HepG2 (cell line): Measurements from ENCODE around the gene GALNT11. TPM values are rescaled to one million over a fixed set of nuclear protein-coding genes. Genes with fewer than 3 reads are reported as not detected.
A peak's percentile ranks its signal among the peaks of the same experiment; 100 is the strongest.
"Not testable (repeated sequence)": the region's sequence is repeated elsewhere in the genome, so short reads cannot be mapped to it uniquely, and the experiment has no call there.

Experiments
- ATAC-seq: fragments of 200-7000 bp; cut with Tn5 transposase; 3 replicates; pipeline ENCODE4 v1.9.1; 2020; ENCODE audit warnings: mild to moderate bottlenecking, moderate library complexity
- BruUV-seq: library from RNA; stranded (reverse); fragments of 400-500 nt; replicated peaks from 2 replicates; lab custom pipeline; 2021; lab: Mats Ljungman, UMichigan
- CTCF ChIA-PET: fragments of 300-600 bp; formaldehyde crosslinking; extraction: SDS; loops from one replicate; lab custom pipeline; 2021; ENCODE audit warnings: low total read pairs, inconsistent platforms, low intra/inter-chr PET ratio; lab: Yijun Ruan, JAX
- POLR2A ChIA-PET: fragments of 350-600 bp; sonication (Branson Sonifier 250); formaldehyde crosslinking; loops from one replicate; lab custom pipeline; 2020; ENCODE audit warnings: antibody characterized with exemption, inconsistent platforms; lab: Yijun Ruan, JAX
- DNase-seq: peaks from one replicate; pipeline ENCODE4 v3.0.0-alpha.2; 2015; ENCODE audit warnings: low spot score
- FAIRE-seq: peaks from 3 replicates; lab custom pipeline; 2011; peaks lifted over from hg19 to GRCh38; lab: Jason Lieb, UNC
- H2AFZ ChIP-seq: one replicate; pipeline ENCODE4 v1.6.1; 2011; ENCODE audit warnings: low read length, inconsistent platforms
- H3K27ac ChIP-seq: fragments of 300-600 bp; 3 replicates; pipeline ENCODE4 v1.8.0; 2011; ENCODE audit warnings: mixed run types, mild to moderate bottlenecking, mixed read lengths, low read length, inconsistent platforms; ENCODE audit not compliant: insufficient read depth; ENCODE audit errors: extremely low read length
- H3K27me3 ChIP-seq, 2 experiments: fragments of 200-600 bp in 1 of 2; 2 replicates in 1 of 2; 3 replicates in 1 of 2; pipeline versions ENCODE4 v1.6.0 to v1.8.0; 2011; ENCODE audit warnings: low read length in 2 of 2, mild to moderate bottlenecking in 2 of 2, moderate library complexity in 2 of 2, inconsistent platforms in 1 of 2; ENCODE audit not compliant: insufficient read depth in 2 of 2, control insufficient read depth in 1 of 2
- H3K36me3 ChIP-seq, 2 experiments: fragments of 200-600 bp in 1 of 2; replicated peaks in 1 of 2; 2 replicates in 1 of 2; 3 replicates in 1 of 2; pipeline versions ENCODE4 v1.5.1 to v1.8.0; 2011; ENCODE audit warnings: low read length in 2 of 2, inconsistent platforms in 1 of 2; ENCODE audit not compliant: insufficient read depth in 2 of 2, control insufficient read depth in 1 of 2
- H3K4me1 ChIP-seq: 2 replicates; pipeline ENCODE4 v1.5.1; 2012; ENCODE audit warnings: low read length, inconsistent platforms; ENCODE audit not compliant: insufficient read depth
- H3K4me2 ChIP-seq: 2 replicates; pipeline ENCODE4 v1.6.0; 2011; ENCODE audit warnings: low read depth, low read length, inconsistent platforms
- H3K4me3 ChIP-seq, 3 experiments: fragments of 200-600 bp in 1 of 3; sonication (generic), shearing (Covaris generic) in 1 of 3; replicated peaks in 1 of 3; 2 replicates each; pipeline ENCODE4 v1.5.1; 2011 to 2016; ENCODE audit warnings: low read length in 3 of 3, inconsistent platforms in 2 of 3, low read depth in 2 of 3, mild to moderate bottlenecking in 2 of 3, control low read depth in 1 of 3, mixed read lengths in 1 of 3; ENCODE audit not compliant: insufficient read depth in 1 of 3
- H3K79me2 ChIP-seq: one replicate; pipeline ENCODE4 v1.6.1; 2011; ENCODE audit warnings: low read length, inconsistent platforms; ENCODE audit not compliant: insufficient read depth
- H3K9ac ChIP-seq: 2 replicates; pipeline ENCODE4 v1.6.0; 2011; ENCODE audit warnings: mild to moderate bottlenecking, low read depth, low read length, inconsistent platforms; ENCODE audit not compliant: insufficient read depth
- H3K9me3 ChIP-seq: 2 replicates; pipeline ENCODE4 v1.5.1; 2012; ENCODE audit warnings: mild to moderate bottlenecking, low read length
- H4K20me1 ChIP-seq: 2 replicates; pipeline ENCODE4 v1.6.0; 2011; ENCODE audit warnings: inconsistent platforms, mild to moderate bottlenecking, low read length, moderate library complexity; ENCODE audit not compliant: insufficient read depth
- BHLHE40 ChIP-seq: IDR thresholded peaks from 2 replicates; pipeline ENCODE4 v1.6.1; 2011; ENCODE audit warnings: low read length, improper control_type of control experiment
- U2AF1 ChIP-seq: fragments of 200-400 bp; formaldehyde crosslinking; optimal IDR thresholded peaks from 2 replicates; pipeline ENCODE3; 2017; ENCODE audit warnings: mild to moderate bottlenecking, low read depth, low read length
- WGBS: methylation state at CpG from one replicate; pipeline ENCODE4 v1.1.6; 2017; ENCODE audit warnings: low lambda C conversion rate; 5-methylcytosine and 5-hydroxymethylcytosine counted together
- in situ Hi-C: cut with HindIII; loops from 2 replicates; pipeline ENCODE4 v1.10.0; 2017; ENCODE audit warnings: low pct_unique_long_range_greater_than_20kb; ENCODE audit not compliant: extremely low pct_ligation_motif_present
- intact Hi-C: fragments of 100-400 bp; cut with micrococcal nuclease; formaldehyde crosslinking; loops from one replicate; pipeline ENCODE4 v1.10.0; 2022; ENCODE audit not compliant: unreplicated experiment
- polyA plus RNA-seq, 8 experiments: library from polyadenylated mRNA; depleted of rRNA in 3 of 8; stranded (reverse) in 7 of 8; unstranded in 1 of 8; fragments of >200 nt; fragmentation: Illumina TruSeq in 4 of 8; extraction: Trizol in 4 of 8; gene quantifications; 2 replicates each; pipeline versions ENCODE4 v1.2.1 to v1.2.3, GENCODE V29; 2011 to 2016; ENCODE audit warnings: low read depth in 4 of 8, missing spikeins in 1 of 8, mixed read lengths in 1 of 8; ENCODE audit not compliant: insufficient read depth in 1 of 8
- total RNA-seq, 5 experiments: library from RNA; depleted of rRNA; stranded (reverse); fragments of >200 nt; fragmentation: Illumina TruSeq; extraction: Trizol; gene quantifications; 2 replicates each; pipeline ENCODE4 v1.2.3, GENCODE V29; 2016; ENCODE audit warnings: low read depth in 1 of 5
- TF ChIP-seq, protein P1 (sequence below): sonication (generic); formaldehyde crosslinking; IDR thresholded peaks from 2 replicates; pipeline ENCODE4 v1.5.0; 2020; ENCODE audit warnings: mild to moderate bottlenecking, missing genetic modification reagents
- TF ChIP-seq, protein P2 (sequence below): sonication (generic); formaldehyde crosslinking; IDR thresholded peaks from one replicate; pipeline ENCODE4 v1.5.1; 2020; ENCODE audit warnings: mild to moderate bottlenecking, missing genetic modification reagents; ENCODE audit errors: not compliant biosample characterization

The GALNT11 gene
- total and polyA plus RNA-seq, 2 of the 13 experiments (the other 11 are each of a cell fraction or from before 2014, with no cell fraction given) = 9.3 to 16.3 TPM

DNA sequence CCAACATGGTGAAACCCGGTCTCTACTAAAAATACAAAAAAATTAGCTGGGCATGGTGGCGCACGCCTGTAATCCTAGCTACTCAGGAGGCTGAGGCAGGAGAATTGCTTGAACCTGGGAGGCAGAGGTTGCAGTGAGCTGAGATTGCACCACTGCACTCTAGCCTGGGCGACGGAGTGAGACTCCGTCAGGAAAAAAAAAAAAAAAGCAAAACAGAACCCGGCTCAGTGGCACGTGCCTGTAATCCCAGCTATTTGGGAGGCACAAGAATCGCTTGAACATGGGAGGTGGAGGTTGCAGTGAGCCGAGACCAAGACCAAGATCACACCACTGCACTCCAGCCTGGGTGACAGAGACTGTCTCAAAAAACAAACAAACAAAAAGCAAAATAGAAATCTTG lies 3.7 kb upstream of the GALNT11 start:
- POLR2A ChIA-PET, BruUV-seq, H2AFZ ChIP-seq, H3K9me3 ChIP-seq, H4K20me1 ChIP-seq, H3K4me2 ChIP-seq, DNase-seq, H3K27ac ChIP-seq, CTCF ChIA-PET, H3K79me2 ChIP-seq, in situ Hi-C loops, H3K9ac ChIP-seq, FAIRE-seq, H3K4me3 ChIP-seq, ATAC-seq, H3K27me3 ChIP-seq, H3K36me3 ChIP-seq, intact Hi-C loops: not testable (repeated sequence)
- 34% methylated on average over 10 of the region's 10 CpGs for WGBS
- peaks cover 30% of the 10 kb centered on the region for H3K4me1 ChIP-seq
- TF ChIP-seq BHLHE40 = 0 out of 2 replicates have a peak, but pooled peaks have one; percentile 22

DNA sequence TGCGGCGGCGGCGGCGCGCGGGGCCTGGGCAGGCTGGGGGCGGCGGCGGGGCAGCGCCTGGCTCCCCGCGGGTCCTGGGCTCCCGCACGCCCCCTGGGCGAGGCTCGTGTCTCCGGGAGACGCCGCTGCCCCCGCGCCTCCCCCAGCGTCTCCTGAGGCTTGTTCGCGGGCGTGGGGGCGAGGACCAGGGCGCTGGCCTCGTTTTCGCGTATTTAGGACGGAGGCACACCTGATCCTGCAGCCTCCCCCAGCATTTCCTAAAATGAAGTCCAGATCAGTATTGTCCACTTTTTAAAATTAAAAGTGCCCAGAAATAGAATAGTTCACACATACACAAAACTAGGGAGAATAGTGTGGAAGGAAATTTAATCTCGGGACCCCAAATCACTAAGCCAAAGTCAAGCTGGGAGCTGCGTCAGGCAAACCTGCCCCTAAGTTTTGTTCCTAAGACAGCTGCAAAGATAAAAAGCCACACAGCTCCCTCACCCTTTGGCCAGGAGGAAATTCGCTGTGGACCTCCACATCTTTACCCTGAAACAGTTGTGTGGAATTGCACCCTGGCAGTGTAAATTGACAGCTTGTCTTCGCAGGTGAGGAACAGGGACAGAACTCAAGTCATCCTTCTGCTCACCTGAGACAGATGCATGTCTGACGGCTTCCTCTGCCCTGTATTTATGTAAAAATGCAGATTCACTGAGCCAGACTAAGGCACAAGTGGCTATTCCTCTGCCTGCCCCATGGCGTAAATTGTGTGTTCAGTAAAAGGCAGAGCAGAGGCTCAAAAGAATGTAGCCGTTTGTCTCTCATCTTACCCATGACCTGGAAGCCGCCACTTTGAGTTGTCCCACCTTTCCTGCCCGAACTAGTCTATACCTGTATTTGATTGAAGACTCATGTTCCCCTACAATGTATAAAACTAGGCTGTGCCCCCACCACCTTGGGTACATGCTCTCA lies 740 bp downstream of the GALNT11 start:
- Histone ChIP-seq H3K36me3 (no peaks in the 10 kb centered on the region), H3K79me2 (no peaks in the 10 kb centered on the region), H3K4me1 (peaks cover 17% of the 10 kb centered on the region), H3K9me3 (no peaks in the 10 kb centered on the region), H2AFZ (no peak overlapping the region), H3K27me3 (peaks cover 0 to 8% of the 10 kb centered on the region in 2 experiments; a peak in 2 of 5 replicates), H3K9ac (peak overlapping the region; percentile 67; the same call in 1 of the 2 replicates), H3K4me2 (peak overlapping the region; percentile 77), H3K4me3 (peak overlapping the region; percentile 67 to 86 (median 73); a peak in 5 of 6 replicates), H4K20me1 (no peaks in the 10 kb centered on the region), H3K27ac (no peak overlapping the region)
- in situ Hi-C loops = no loop called here
- intact Hi-C loops = loop anchor here (2.0 kb wide), 1 partner anchor 121 kb away; no protein-coding TSS in a partner anchor
- CTCF ChIA-PET = no interaction called here
- BruUV-seq = TSS peak; percentile 77
- WGBS = 43% methylated on average over 13 of the region's 41 CpGs
- DNase-seq (no peak), ATAC-seq (no peak), FAIRE-seq (no peak)
- POLR2A ChIA-PET = no interaction called here
- TF ChIP-seq U2AF1 = no peak
- TF ChIP-seq, protein P1, sequence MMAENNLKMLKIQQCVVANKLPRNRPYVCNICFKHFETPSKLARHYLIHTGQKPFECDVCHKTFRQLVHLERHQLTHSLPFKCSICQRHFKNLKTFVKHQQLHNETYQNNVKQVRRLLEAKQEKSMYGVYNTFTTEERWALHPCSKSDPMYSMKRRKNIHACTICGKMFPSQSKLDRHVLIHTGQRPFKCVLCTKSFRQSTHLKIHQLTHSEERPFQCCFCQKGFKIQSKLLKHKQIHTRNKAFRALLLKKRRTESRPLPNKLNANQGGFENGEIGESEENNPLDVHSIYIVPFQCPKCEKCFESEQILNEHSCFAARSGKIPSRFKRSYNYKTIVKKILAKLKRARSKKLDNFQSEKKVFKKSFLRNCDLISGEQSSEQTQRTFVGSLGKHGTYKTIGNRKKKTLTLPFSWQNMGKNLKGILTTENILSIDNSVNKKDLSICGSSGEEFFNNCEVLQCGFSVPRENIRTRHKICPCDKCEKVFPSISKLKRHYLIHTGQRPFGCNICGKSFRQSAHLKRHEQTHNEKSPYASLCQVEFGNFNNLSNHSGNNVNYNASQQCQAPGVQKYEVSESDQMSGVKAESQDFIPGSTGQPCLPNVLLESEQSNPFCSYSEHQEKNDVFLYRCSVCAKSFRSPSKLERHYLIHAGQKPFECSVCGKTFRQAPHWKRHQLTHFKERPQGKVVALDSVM = peak; percentile 37; the same call in 1 of the 2 replicates
- TF ChIP-seq, protein P2, sequence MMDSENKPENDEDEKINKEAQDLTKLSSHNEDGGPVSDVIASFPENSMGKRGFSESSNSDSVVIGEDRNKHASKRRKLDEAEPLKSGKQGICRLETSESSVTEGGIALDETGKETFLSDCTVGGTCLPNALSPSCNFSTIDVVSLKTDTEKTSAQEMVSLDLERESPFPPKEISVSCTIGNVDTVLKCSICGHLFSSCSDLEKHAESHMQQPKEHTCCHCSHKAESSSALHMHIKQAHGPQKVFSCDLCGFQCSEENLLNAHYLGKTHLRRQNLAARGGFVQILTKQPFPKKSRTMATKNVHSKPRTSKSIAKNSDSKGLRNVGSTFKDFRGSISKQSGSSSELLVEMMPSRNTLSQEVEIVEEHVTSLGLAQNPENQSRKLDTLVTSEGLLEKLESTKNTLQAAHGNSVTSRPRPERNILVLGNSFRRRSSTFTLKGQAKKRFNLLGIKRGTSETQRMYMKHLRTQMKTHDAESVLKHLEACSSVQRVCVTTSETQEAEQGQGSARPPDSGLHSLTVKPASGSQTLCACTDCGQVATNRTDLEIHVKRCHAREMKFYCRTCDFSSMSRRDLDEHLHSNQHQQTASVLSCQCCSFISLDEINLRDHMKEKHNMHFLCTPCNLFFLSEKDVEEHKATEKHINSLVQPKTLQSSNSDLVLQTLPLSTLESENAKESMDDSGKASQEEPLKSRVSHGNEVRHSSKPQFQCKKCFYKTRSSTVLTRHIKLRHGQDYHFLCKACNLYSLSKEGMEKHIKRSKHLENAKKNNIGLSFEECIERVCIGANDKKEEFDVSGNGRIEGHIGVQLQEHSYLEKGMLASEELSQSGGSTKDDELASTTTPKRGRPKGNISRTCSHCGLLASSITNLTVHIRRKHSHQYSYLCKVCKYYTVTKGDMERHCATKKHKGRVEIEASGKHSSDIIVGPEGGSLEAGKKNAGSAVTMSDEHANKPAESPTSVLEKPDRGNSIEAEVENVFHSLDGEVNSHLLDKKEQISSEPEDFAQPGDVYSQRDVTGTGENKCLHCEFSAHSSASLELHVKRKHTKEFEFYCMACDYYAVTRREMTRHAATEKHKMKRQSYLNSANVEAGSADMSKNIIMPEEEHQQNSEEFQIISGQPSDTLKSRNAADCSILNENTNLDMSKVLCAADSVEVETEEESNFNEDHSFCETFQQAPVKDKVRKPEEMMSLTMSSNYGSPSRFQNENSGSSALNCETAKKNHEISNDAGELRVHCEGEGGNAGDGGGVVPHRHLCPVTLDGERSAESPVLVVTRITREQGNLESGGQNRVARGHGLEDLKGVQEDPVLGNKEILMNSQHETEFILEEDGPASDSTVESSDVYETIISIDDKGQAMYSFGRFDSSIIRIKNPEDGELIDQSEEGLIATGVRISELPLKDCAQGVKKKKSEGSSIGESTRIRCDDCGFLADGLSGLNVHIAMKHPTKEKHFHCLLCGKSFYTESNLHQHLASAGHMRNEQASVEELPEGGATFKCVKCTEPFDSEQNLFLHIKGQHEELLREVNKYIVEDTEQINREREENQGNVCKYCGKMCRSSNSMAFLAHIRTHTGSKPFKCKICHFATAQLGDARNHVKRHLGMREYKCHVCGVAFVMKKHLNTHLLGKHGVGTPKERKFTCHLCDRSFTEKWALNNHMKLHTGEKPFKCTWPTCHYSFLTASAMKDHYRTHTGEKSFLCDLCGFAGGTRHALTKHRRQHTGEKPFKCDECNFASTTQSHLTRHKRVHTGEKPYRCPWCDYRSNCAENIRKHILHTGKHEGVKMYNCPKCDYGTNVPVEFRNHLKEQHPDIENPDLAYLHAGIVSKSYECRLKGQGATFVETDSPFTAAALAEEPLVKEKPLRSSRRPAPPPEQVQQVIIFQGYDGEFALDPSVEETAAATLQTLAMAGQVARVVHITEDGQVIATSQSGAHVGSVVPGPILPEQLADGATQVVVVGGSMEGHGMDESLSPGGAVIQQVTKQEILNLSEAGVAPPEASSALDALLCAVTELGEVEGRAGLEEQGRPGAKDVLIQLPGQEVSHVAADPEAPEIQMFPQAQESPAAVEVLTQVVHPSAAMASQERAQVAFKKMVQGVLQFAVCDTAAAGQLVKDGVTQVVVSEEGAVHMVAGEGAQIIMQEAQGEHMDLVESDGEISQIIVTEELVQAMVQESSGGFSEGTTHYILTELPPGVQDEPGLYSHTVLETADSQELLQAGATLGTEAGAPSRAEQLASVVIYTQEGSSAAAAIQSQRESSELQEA = no peak
